Fibroblast of the conjunctiva (primary cell): ENCODE data around the gene SCMH1.

Experiments
- DNase-seq: peaks from one replicate; pipeline ENCODE4 v3.0.0-alpha.2; 2010; ENCODE audit warnings: low read depth

The SCMH1 gene

GRCh38 chr1:41025979-41026819 lies 215.9 kb downstream of the SCMH1 start:
- DNase-seq = no peak

GRCh38 chr1:41024953-41025352 lies 217.2 kb downstream of the SCMH1 start:
- DNase-seq = no peak

- no peak for DNase-seq
Observed at GRCh38 chr1:41023279-41023990, 218.7 kb downstream of the SCMH1 start.

- DNase-seq = no peak
Observed at GRCh38 chr1:41022424-41022823, 219.7 kb downstream of the SCMH1 start.

GRCh38 chr1:41021526-41022308 lies 220.4 kb downstream of the SCMH1 start, which contains the start of gene SLFNL1:
SLFNL1 (minus strand) TSS chr1:41021725; CDS start chr1:41020660, 1,065 bp downstream.
- no peak for DNase-seq

DNA sequence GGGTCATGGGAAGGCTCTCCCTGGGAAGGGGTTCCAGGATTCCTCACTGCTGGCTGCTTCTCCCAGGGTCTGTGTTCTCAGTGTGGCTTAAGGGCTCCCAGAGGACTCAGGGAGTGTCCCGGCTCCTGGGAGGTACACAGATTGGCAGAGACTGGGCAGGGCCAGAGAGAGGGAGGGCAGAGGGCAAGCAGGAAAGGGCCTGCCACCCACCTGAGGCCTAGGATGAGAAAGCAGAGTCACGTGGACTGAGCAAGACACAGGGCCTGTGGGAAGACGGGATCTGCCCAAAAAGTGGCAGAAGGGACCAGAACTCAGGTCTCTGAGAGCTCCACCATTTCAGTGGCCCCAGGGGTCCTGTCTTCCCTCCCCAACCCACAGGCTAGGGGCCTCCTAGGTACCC lies 221.5 kb downstream of the SCMH1 start:
- no peak for DNase-seq

DNA sequence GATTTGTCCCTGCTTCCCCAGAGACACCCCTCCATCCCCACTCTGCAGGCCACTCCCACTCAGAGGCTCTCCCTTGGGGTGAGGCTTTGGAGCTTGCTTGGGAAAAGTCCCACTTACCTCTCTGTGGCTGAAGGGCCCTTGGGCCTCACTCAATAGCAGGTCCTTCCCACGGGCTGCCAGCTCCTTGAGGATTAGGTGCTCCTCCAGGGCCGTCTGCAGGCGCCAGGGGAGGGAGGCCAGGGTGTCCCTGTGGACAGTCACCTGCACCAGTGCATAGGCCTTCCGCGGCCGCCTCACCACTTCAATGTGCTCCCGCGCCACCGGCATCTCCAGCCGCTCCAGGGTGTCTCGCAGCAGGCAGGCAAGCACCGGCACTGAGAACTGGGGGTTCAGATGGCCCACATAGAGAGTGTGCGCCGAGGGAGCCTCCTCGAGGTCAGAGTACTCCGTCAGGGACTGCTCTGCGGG lies 222.0 kb downstream of the SCMH1 start:
- DNase-seq = no peak

- no peak for DNase-seq
Observed at GRCh38 chr1:41019353-41019745, 222.8 kb downstream of the SCMH1 start.

DNA sequence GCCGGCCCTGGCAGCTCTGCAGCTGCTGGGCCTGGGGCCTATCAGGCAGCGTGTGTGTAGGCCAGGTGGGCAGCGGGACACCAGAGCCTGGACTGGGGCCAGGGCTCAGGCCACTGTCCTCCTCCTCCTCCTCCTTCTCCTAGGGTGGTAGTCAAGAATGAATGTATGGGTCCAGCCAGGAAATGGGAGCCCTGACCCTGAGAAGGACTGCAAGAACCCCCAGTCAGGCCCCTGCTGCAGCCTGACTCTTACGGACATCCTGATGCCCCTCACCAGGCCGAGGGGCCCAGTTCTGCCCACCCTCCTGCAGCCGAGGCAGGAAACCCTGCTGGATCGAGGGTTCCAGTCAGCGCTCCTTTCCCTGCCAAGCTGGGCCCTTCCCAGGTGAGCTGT lies 224.1 kb downstream of the SCMH1 start:
- no peak for DNase-seq

- DNase-seq = no peak
Observed at GRCh38 chr1:41017141-41018017, 224.7 kb downstream of the SCMH1 start.

GRCh38 chr1:41015897-41016470 lies 226.1 kb downstream of the SCMH1 start:
- DNase-seq = no peak

GRCh38 chr1:41015281-41015896 lies 226.7 kb downstream of the SCMH1 start:
- no peak for DNase-seq

GRCh38 chr1:41014871-41015270 lies 227.2 kb downstream of the SCMH1 start:
- DNase-seq = no peak

DNA sequence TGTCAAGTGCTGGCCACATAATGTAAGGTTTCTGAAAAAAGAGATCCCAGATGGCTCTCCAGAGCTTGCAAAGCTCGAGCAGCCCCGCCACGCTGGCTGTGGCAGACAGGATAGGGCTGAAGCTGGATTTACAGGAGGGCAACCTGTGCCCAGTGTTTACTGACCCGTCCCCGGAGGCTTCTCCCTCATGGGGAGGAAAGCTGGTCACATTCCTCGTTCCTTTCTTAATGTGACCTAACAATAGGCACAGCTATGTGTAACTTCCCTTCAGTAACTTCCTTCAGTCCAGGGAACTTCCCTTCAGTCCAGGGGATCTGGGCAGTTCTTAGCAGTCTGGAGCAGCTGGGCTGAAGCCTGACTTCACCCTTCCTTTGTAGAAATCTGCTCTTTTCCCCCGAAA lies 228.3 kb downstream of the SCMH1 start:
- DNase-seq = no peak

DNA sequence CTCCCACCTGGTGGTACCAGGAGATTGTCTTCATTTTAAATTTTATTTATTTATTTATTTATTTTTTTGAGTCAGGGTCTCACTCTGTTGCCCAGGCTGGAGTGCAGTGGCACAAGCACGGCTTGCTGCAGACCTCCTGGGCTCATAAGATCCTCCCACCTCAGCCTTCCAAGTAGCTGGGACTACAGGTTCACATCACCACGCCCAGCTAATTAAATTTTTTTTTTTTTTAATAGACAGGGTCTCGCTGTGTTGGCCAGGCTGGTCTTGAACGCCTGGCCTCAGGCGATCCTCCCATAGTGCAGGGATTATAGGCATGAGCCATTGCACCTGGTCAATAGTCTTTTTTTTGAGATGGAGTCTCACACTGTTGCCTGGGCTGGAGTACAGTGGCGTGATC lies 229.1 kb downstream of the SCMH1 start:
- DNase-seq = no peak

DNA sequence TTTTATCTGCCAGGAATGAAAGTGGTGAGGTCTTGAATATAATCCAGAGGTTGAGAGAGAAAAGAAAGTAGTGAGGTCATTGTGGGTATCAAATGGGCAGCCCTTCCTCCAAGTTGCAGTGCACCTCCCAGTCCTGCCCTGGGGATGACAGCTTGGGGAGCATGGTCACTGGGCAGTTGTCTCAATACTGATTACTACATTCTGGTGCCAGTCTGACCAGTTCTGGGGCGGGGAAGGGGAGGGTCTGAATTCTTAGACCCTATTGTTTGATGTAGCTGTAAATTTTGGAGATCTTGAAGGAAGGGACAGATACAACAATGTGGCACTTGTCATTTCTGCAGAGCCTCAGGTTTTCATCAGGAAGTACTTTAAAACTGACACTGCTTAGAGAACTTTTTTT lies 231.8 kb downstream of the SCMH1 start:
- no peak for DNase-seq

GRCh38 chr1:41009466-41009865 lies 232.6 kb downstream of the SCMH1 start:
- no peak for DNase-seq

GRCh38 chr1:41006942-41007865 lies 234.9 kb downstream of the SCMH1 start:
- DNase-seq = no peak

GRCh38 chr1:41005876-41006275 lies 236.2 kb downstream of the SCMH1 start:
- DNase-seq = no peak
